B cell (primary cell): ENCODE measurements around the gene DRAXIN. TPM values are rescaled to one million over a fixed set of nuclear protein-coding genes. Genes with fewer than 3 reads are reported as not detected.

ENCODE experiments used
- ATAC-seq: fragments of 200-7000 bp; cut with Tn5 transposase; one replicate; pipeline ENCODE4 v1.10.0; 2021; ENCODE audit warnings: low read depth, mild to moderate bottlenecking, moderate number of reproducible peaks, moderate library complexity
- CTCF ChIA-PET: fragments of 350-600 bp; sonication (Branson Sonifier 250); formaldehyde crosslinking; loops from one replicate; lab custom pipeline; 2021; ENCODE audit warnings: antibody characterized with exemption, inconsistent platforms; lab: Charles Lee
- POLR2A ChIA-PET: fragments of 350-600 bp; sonication (Branson Sonifier 250); formaldehyde crosslinking; loops from one replicate; lab custom pipeline; 2021; ENCODE audit warnings: antibody characterized with exemption; lab: Charles Lee
- DNase-seq: peaks from one replicate; pipeline ENCODE4 v3.0.0; 2013
- H2AFZ ChIP-seq: 2 replicates; pipeline ENCODE4 v1.6.1; 2012; ENCODE audit warnings: mild to moderate bottlenecking, low read depth, low read length; ENCODE audit not compliant: insufficient read depth, poor library complexity, severe bottlenecking
- H3K27ac ChIP-seq, 2 donors: 1 replicate in 1 of 2; 2 replicates in 1 of 2; pipeline ENCODE4 v1.5.1; 2012 to 2013; ENCODE audit warnings: low read length in 2 of 2, mild to moderate bottlenecking in 2 of 2, moderate library complexity in 1 of 2
- H3K27me3 ChIP-seq, 4 experiments: fragments of 200-600 bp in 1 of 4; sonication (generic) in 1 of 4; replicated peaks in 1 of 4; 1 replicate in 2 of 4; 2 replicates in 2 of 4; pipeline versions ENCODE4 v1.6.1 to v1.7.0; 2013 to 2016; ENCODE audit warnings: low read length in 3 of 4, mild to moderate bottlenecking in 2 of 4, mixed read lengths in 1 of 4, moderate library complexity in 1 of 4; ENCODE audit not compliant: insufficient read depth in 4 of 4, control insufficient read depth in 3 of 4; ENCODE audit errors: control extremely low read depth in 1 of 4
- H3K36me3 ChIP-seq, 2 experiments: replicated peaks in 1 of 2; 1 replicate in 1 of 2; 2 replicates in 1 of 2; pipeline versions ENCODE4 v1.6.1 to v1.7.1; 2013; ENCODE audit warnings: low read length in 1 of 2; ENCODE audit not compliant: insufficient read depth in 2 of 2, control insufficient read depth in 1 of 2; ENCODE audit errors: control extremely low read depth in 1 of 2, extremely low read depth in 1 of 2
- H3K4me1 ChIP-seq, 2 donors: fragments of 200-600 bp in 1 of 2; sonication (generic) in 1 of 2; 1 replicate in 1 of 2; 2 replicates in 1 of 2; pipeline versions ENCODE4 v1.5.1 to v1.6.1; 2013 to 2017; ENCODE audit warnings: low read length in 2 of 2; ENCODE audit not compliant: control insufficient read depth in 2 of 2, insufficient read depth in 2 of 2
- H3K4me2 ChIP-seq: replicated peaks from 2 replicates; pipeline ENCODE3; 2012; ENCODE audit warnings: mild to moderate bottlenecking, low read depth, low read length; ENCODE audit not compliant: poor library complexity, severe bottlenecking
- H3K4me3 ChIP-seq, 5 experiments: fragments of 200-600 bp in 1 of 5; sonication (generic) in 1 of 5; 1 replicate in 3 of 5; 2 replicates in 2 of 5; pipeline versions ENCODE4 v1.5.1 to v1.7.0; 2011 to 2016; ENCODE audit warnings: low read length in 4 of 5, mild to moderate bottlenecking in 4 of 5, low read depth in 2 of 5, control low read depth in 1 of 5, moderate library complexity in 1 of 5; ENCODE audit not compliant: insufficient read depth in 1 of 5; ENCODE audit errors: control extremely low read depth in 1 of 5, extremely low read depth in 1 of 5
- H3K79me2 ChIP-seq: fragments of 200-600 bp; sonication (generic); one replicate; pipeline ENCODE4 v1.6.0; 2016; ENCODE audit warnings: low read length; ENCODE audit not compliant: control insufficient read depth, insufficient read depth
- H3K9ac ChIP-seq: fragments of 200-600 bp; sonication (generic); 2 replicates; pipeline ENCODE4 v1.6.1; 2017; ENCODE audit warnings: mild to moderate bottlenecking, low read length, moderate library complexity
- H3K9me3 ChIP-seq, 3 donors: one replicate each; pipeline versions ENCODE4 v1.6.1 to v1.7.1; 2013; ENCODE audit warnings: low read length in 2 of 3; ENCODE audit not compliant: control insufficient read depth in 2 of 3, insufficient read depth in 1 of 3; ENCODE audit errors: control extremely low read depth in 1 of 3
- H4K20me1 ChIP-seq: 2 replicates; pipeline ENCODE4 v1.6.0; 2012; ENCODE audit warnings: mild to moderate bottlenecking, low read length; ENCODE audit not compliant: insufficient read depth, control insufficient read depth, poor library complexity, severe bottlenecking
- H3K27ac Mint-ChIP-seq: one replicate; pipeline ENCODE4 v1.8.0; 2021; ENCODE audit warnings: mixed read lengths
- H3K27me3 Mint-ChIP-seq: one replicate; pipeline ENCODE4 v1.8.0; 2021; ENCODE audit warnings: mixed read lengths
- H3K4me1 Mint-ChIP-seq: one replicate; pipeline ENCODE4 v1.8.0; 2021; ENCODE audit warnings: mixed read lengths
- H3K4me3 Mint-ChIP-seq: one replicate; pipeline ENCODE4 v1.8.0; 2021; ENCODE audit warnings: mixed read lengths
- H3K9me3 Mint-ChIP-seq: one replicate; pipeline ENCODE4 v1.8.0; 2022; ENCODE audit warnings: mixed read lengths; ENCODE audit not compliant: insufficient read depth
- EZH2 ChIP-seq: IDR thresholded peaks from 2 replicates; pipeline ENCODE4 v1.6.1; 2012; ENCODE audit warnings: borderline replicate concordance, low read depth, mild to moderate bottlenecking, moderate library complexity, low read length; ENCODE audit not compliant: insufficient read depth, poor library complexity, severe bottlenecking
- WGBS: methylation state at CpG from one replicate; pipeline ENCODE4 v1.1.5; 2013; ENCODE audit warnings: missing lambda C conversion rate; ENCODE audit not compliant: insufficient coverage; 5-methylcytosine and 5-hydroxymethylcytosine counted together
- intact Hi-C: fragments of 100-400 bp; cut with micrococcal nuclease; formaldehyde crosslinking; loops from one replicate; pipeline ENCODE4 v1.10.0; 2022
- polyA plus RNA-seq: library from polyadenylated mRNA; depleted of rRNA; stranded (reverse); fragments of >200 nt; gene quantifications from 2 replicates; pipeline ENCODE4 v1.2.3, GENCODE V29; 2012
- total RNA-seq, 2 donors: library from RNA; stranded (reverse); fragments of 120-200 nt in 1 of 2; gene quantifications; 1 replicate in 1 of 2; 2 replicates in 1 of 2; pipeline versions ENCODE4 v1.2.3 to v1.2.4, GENCODE V29; 2013 to 2022
- TF ChIP-seq, protein P1 (sequence below): fragments of 200-600 bp; IDR thresholded peaks from one replicate; pipeline ENCODE4 v1.8.0; 2022; ENCODE audit warnings: antibody characterized with exemption, mild to moderate bottlenecking

Gene DRAXIN
- total and polyA plus RNA-seq, 2 donors (not counting 1 experiment from before 2014, with no cell fraction given) = 0.21 to 0.30 TPM

DNA sequence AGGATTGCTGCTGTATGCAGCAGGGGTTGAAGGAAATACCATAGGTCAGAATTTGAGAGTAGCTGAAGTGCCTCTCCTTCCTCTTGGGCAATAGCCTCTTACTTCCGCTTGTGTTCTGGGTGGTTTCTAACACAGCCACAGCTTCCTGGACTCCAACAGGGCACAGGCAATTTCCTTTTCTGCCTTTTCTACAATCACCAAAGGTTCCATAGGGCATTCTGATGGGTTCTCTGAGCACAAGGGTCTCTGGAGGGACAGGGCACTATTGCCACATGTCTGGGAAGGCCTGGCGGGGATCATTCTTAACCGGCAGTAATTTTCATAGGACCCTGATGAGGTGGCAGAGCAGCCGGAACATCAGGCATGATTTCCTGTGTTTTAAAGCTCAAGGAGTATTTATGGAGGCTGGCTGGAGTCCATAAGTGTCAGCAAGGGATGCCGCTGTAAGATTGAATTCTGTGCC lies 39.0 kb downstream of the DRAXIN start:
- peaks cover 0 to 2% (median 0%) of the 10 kb centered on the region in 3 donors for H3K9me3 ChIP-seq
- H3K36me3 ChIP-seq = no peaks in the 10 kb centered on the region
- 3% methylated on average over 4 of the region's 5 CpGs for WGBS
- no peaks in the 10 kb centered on the region for H3K27me3 ChIP-seq
- H2AFZ ChIP-seq = peak overlapping the region; percentile 88
- peak; percentile 76 for DNase-seq
- POLR2A ChIA-PET = interaction anchor here (0.6 to 2.0 kb wide), 5 partner anchors 11 to 937 kb away, joined by 4 to 9 read pairs (median 5); partner anchors contain the start of gene FBXO6
- H3K4me2 ChIP-seq = peak overlapping the region; percentile 90
- peak overlapping the region; percentile 32 to 73 (median 44) for H3K4me3 ChIP-seq
- H3K4me3 Mint-ChIP-seq = peak overlapping the region; percentile 89
- no peaks in the 10 kb centered on the region for H3K27me3 Mint-ChIP-seq
- H3K4me1 ChIP-seq = peaks cover 36 to 41% of the 10 kb centered on the region in 2 donors
- peaks cover 34% of the 10 kb centered on the region for H3K4me1 Mint-ChIP-seq
- ATAC-seq = peak; percentile 87
- peak overlapping the region; percentile 72 for H3K9ac ChIP-seq
- no peak for TF ChIP-seq EZH2
- TF ChIP-seq, protein P1, sequence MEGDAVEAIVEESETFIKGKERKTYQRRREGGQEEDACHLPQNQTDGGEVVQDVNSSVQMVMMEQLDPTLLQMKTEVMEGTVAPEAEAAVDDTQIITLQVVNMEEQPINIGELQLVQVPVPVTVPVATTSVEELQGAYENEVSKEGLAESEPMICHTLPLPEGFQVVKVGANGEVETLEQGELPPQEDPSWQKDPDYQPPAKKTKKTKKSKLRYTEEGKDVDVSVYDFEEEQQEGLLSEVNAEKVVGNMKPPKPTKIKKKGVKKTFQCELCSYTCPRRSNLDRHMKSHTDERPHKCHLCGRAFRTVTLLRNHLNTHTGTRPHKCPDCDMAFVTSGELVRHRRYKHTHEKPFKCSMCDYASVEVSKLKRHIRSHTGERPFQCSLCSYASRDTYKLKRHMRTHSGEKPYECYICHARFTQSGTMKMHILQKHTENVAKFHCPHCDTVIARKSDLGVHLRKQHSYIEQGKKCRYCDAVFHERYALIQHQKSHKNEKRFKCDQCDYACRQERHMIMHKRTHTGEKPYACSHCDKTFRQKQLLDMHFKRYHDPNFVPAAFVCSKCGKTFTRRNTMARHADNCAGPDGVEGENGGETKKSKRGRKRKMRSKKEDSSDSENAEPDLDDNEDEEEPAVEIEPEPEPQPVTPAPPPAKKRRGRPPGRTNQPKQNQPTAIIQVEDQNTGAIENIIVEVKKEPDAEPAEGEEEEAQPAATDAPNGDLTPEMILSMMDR = no peak
- H3K9me3 Mint-ChIP-seq = no peaks in the 10 kb centered on the region
- no peaks in the 10 kb centered on the region for H3K79me2 ChIP-seq
- H3K27ac ChIP-seq = peak overlapping the region; percentile 69 to 84
- peak overlapping the region; percentile 96 for H3K27ac Mint-ChIP-seq
- H4K20me1 ChIP-seq = no peaks in the 10 kb centered on the region
- CTCF ChIA-PET = interaction anchor here (0.6 to 2.1 kb wide), 7 partner anchors 8 to 86 kb away, joined by 3 to 30 read pairs (median 4); partner anchors contain the start of gene FBXO6
- intact Hi-C loops = loop anchor here (1.0 to 5.0 kb wide), 3 partner anchors 11 to 78 kb away; partner anchors contain the start of genes FBXO2, FBXO44 and MAD2L2
